ENCODE measurements around the gene SLK.

SLK gene

DNA sequence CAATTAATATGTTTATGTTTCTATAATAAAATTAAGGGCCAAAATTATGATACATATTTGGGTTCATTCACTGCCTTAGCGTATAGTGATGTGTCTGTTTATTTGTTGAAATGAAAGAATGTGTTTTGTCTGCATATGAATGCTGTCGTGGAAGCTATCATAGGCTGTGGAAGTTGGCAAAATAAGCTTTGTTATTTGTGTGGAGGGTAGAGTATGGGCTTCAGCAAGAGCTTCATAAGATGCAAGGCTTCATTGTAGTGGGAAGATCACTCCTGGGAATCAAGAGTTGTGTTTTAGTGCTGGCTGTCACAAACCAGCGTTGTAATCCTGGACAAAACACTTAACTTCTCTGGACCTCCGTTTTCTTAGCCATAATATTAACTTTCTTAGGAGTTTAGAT lies 2.5 kb downstream of the SLK start:
- Histone ChIP-seq H3K27ac (ENCODE audit: low read depth, low read length) (no peak overlapping the region), H3K79me2 (ENCODE audit: insufficient read depth, low read length) (peaks cover 68% of the 10 kb centered on the region), H2AFZ (ENCODE audit: low read depth, low read length, severe bottlenecking) (no peak overlapping the region), H3K36me3 (ENCODE audit: low read length) (no peaks in the 10 kb centered on the region), H3K4me3 (ENCODE audit: insufficient read depth, low read length, poor library complexity, severe bottlenecking) (peak overlapping the region; percentile 89), H3K27me3 (ENCODE audit: low read length) (no peaks in the 10 kb centered on the region), H3K9ac (ENCODE audit: low read length) (peak overlapping the region; percentile 84), H3K9me2 (replicated peaks; ENCODE audit: insufficient read depth, low read length) (no peaks in the 10 kb centered on the region), H3K9me3 (ENCODE audit: insufficient read depth, low read length) (no peaks in the 10 kb centered on the region), H4K20me1 (ENCODE audit: low read depth, low read length) (peaks cover 17% of the 10 kb centered on the region), H3K4me2 (ENCODE audit: low read depth, low read length, poor library complexity, severe bottlenecking) (peak overlapping the region; percentile 89), H3F3A (ENCODE audit: insufficient read depth) (peaks cover 19% of the 10 kb centered on the region; the same call in 1 of the 2 replicates)
- TF ChIP-seq EZH2phosphoT487 (conservative IDR thresholded peaks at IDR 0.05; ENCODE audit: low read length), result no peak
- TF ChIP-seq, protein P1, sequence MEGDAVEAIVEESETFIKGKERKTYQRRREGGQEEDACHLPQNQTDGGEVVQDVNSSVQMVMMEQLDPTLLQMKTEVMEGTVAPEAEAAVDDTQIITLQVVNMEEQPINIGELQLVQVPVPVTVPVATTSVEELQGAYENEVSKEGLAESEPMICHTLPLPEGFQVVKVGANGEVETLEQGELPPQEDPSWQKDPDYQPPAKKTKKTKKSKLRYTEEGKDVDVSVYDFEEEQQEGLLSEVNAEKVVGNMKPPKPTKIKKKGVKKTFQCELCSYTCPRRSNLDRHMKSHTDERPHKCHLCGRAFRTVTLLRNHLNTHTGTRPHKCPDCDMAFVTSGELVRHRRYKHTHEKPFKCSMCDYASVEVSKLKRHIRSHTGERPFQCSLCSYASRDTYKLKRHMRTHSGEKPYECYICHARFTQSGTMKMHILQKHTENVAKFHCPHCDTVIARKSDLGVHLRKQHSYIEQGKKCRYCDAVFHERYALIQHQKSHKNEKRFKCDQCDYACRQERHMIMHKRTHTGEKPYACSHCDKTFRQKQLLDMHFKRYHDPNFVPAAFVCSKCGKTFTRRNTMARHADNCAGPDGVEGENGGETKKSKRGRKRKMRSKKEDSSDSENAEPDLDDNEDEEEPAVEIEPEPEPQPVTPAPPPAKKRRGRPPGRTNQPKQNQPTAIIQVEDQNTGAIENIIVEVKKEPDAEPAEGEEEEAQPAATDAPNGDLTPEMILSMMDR (IDR thresholded peaks at IDR 0.05; ENCODE audit: insufficient read depth, low read length, poor library complexity, severe bottlenecking), result no peak

DNA sequence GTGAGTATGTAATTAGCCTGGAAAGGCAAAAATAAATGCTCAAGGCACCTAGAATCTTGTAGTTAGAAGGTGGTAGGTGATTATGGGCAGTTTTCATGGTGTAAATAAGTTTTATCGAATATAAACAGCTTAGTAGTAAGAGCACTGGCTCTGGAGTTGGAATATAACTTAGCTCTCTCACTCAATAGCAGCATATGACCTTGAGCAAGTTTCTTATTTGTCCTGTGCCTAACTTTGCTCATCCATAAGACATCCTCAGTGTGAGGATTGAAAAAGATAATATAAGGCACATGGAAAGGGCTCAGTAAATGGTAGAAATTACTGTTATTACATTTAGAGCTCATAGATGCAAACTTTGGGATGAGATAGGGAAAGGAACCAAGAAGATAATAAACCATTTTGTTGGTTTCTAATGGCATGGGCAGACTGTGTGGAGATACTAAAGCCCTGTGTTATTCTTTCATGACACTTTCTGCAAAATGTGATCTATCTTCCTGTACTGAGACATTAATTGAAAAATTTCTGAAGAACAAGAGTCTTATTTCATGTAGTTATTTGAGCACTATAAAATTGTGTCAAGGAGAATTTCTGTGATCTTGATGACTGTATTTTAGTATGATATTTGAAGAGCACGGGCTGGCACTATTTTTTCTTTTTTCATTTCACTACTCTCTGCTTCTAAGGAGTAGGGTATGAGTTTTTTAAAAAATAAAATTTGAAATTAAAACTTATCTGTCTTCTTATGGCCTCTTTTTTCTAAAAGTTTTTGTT lies 3.1 kb downstream of the SLK start:
- Histone ChIP-seq H3K9ac (ENCODE audit: low read length) (peak overlapping the region; percentile 84), H3K79me2 (ENCODE audit: insufficient read depth, low read length) (peaks cover 71% of the 10 kb centered on the region), H3K27ac (ENCODE audit: low read depth, low read length) (no peak overlapping the region), H3F3A (ENCODE audit: insufficient read depth) (peaks cover 16% of the 10 kb centered on the region; the same call in 1 of the 2 replicates), H2AFZ (ENCODE audit: low read depth, low read length, severe bottlenecking) (no peak overlapping the region), H3K27me3 (ENCODE audit: low read length) (no peaks in the 10 kb centered on the region), H3K9me2 (replicated peaks; ENCODE audit: insufficient read depth, low read length) (no peaks in the 10 kb centered on the region), H3K4me2 (ENCODE audit: low read depth, low read length, poor library complexity, severe bottlenecking) (peak overlapping the region; percentile 89), H3K9me3 (ENCODE audit: insufficient read depth, low read length) (no peaks in the 10 kb centered on the region), H4K20me1 (ENCODE audit: low read depth, low read length) (peaks cover 19% of the 10 kb centered on the region), H3K36me3 (ENCODE audit: low read length) (no peaks in the 10 kb centered on the region), H3K4me3 (ENCODE audit: insufficient read depth, low read length, poor library complexity, severe bottlenecking) (peak overlapping the region; percentile 89)
- TF ChIP-seq, protein P1 (IDR thresholded peaks at IDR 0.05; ENCODE audit: insufficient read depth, low read length, poor library complexity, severe bottlenecking), result no peak
- no peak for TF ChIP-seq EZH2phosphoT487 (conservative IDR thresholded peaks at IDR 0.05; ENCODE audit: low read length)

DNA sequence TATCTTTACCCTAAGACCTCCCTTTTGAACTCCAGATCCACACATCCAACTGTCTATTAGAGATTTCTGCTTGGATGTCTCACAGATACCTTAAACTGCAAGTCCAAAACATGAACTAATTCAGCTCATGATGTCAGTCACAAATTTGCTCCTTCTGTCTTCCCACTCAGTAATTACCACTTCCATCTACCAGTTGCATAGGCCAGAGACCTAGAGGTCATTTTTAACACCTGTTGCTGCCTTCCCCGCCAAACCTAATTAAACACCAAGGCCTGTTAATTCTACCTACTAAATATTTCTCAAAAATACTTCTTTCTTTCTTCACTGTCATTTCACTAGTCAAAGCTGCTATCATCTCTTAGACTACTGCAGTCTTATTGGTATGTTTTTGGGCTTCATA lies 8.2 kb downstream of the SLK start:
- Histone ChIP-seq H3K9me3 (ENCODE audit: insufficient read depth, low read length) (no peaks in the 10 kb centered on the region), H3K27me3 (ENCODE audit: low read length) (no peaks in the 10 kb centered on the region), H3K4me3 (ENCODE audit: insufficient read depth, low read length, poor library complexity, severe bottlenecking) (no peak overlapping the region), H3K9me2 (replicated peaks; ENCODE audit: insufficient read depth, low read length) (no peaks in the 10 kb centered on the region), H3K79me2 (ENCODE audit: insufficient read depth, low read length) (peaks cover 85% of the 10 kb centered on the region), H3K36me3 (ENCODE audit: low read length) (no peaks in the 10 kb centered on the region), H4K20me1 (ENCODE audit: low read depth, low read length) (peaks cover 28% of the 10 kb centered on the region), H3K27ac (ENCODE audit: low read depth, low read length) (no peak overlapping the region), H3K9ac (ENCODE audit: low read length) (no peak overlapping the region), H2AFZ (ENCODE audit: low read depth, low read length, severe bottlenecking) (no peak overlapping the region), H3K4me2 (ENCODE audit: low read depth, low read length, poor library complexity, severe bottlenecking) (no peak overlapping the region), H3F3A (ENCODE audit: insufficient read depth) (peaks cover 7% of the 10 kb centered on the region; the same call in 1 of the 2 replicates)
- TF ChIP-seq, protein P1 (IDR thresholded peaks at IDR 0.05; ENCODE audit: insufficient read depth, low read length, poor library complexity, severe bottlenecking), result no peak
- TF ChIP-seq EZH2phosphoT487 (conservative IDR thresholded peaks at IDR 0.05; ENCODE audit: low read length), result no peak
